IMR-90 (cell line): Measurements from ENCODE around the gene MFAP3. TPM values are rescaled to one million over a fixed set of nuclear protein-coding genes. Genes with fewer than 3 reads are reported as not detected.

Source experiments
- ATAC-seq: fragments of 200-7000 bp; cut with Tn5 transposase; 2 replicates; pipeline ENCODE4 v1.9.1; 2020; ENCODE audit warnings: low read depth, mild to moderate bottlenecking, moderate library complexity
- BruUV-seq: library from RNA; stranded (reverse); fragments of 400-500 nt; replicated peaks from 2 replicates; lab custom pipeline; 2021; lab: Mats Ljungman, UMichigan
- CTCF ChIA-PET: fragments of 300-600 bp; formaldehyde crosslinking; extraction: SDS; loops from one replicate; lab custom pipeline; 2021; ENCODE audit warnings: antibody characterized with exemption; lab: Yijun Ruan, JAX
- POLR2A ChIA-PET: fragments of 300-600 bp; sonication (Branson Sonifier 250); formaldehyde crosslinking; loops from one replicate; lab custom pipeline; 2022; ENCODE audit warnings: antibody characterized with exemption; ENCODE audit not compliant: unreplicated experiment; lab: Charles Lee
- DNase-seq: peaks from one replicate; pipeline ENCODE4 v3.0.0; 2013
- H2AFZ ChIP-seq: replicated peaks from 2 replicates; pipeline ENCODE3; 2013; ENCODE audit warnings: low read length, mild to moderate bottlenecking; ENCODE audit not compliant: poor library complexity
- H2AK5ac ChIP-seq: 2 replicates; pipeline ENCODE4 v1.6.1; 2013; ENCODE audit warnings: low read depth, low read length, inconsistent platforms
- H2AK9ac ChIP-seq: replicated peaks from 2 replicates; pipeline ENCODE3; 2013; ENCODE audit warnings: mild to moderate bottlenecking, low read depth, low read length, moderate library complexity; ENCODE audit not compliant: poor library complexity
- H2BK120ac ChIP-seq: 2 replicates; pipeline ENCODE4 v1.6.1; 2013; ENCODE audit warnings: low read depth, low read length, inconsistent platforms
- H2BK15ac ChIP-seq: 3 replicates; pipeline ENCODE4 v1.6.1; 2013; ENCODE audit warnings: low read depth, low read length, inconsistent platforms
- H2BK20ac ChIP-seq: 2 replicates; pipeline ENCODE4 v1.6.1; 2013; ENCODE audit warnings: low read depth, mild to moderate bottlenecking, inconsistent platforms, low read length, moderate library complexity
- H2BK5ac ChIP-seq: 2 replicates; pipeline ENCODE4 v1.6.1; 2013; ENCODE audit warnings: mild to moderate bottlenecking, low read depth, low read length, inconsistent platforms; ENCODE audit not compliant: poor library complexity, severe bottlenecking
- H3K14ac ChIP-seq: replicated peaks from 2 replicates; pipeline ENCODE4 v1.6.1; 2013; ENCODE audit warnings: low read depth, low read length, inconsistent platforms
- H3K18ac ChIP-seq: 2 replicates; pipeline ENCODE4 v1.6.1; 2013; ENCODE audit warnings: low read depth, low read length, control low read depth
- H3K23ac ChIP-seq: 2 replicates; pipeline ENCODE4 v1.6.1; 2013; ENCODE audit warnings: low read depth, low read length, inconsistent platforms
- H3K27ac ChIP-seq: 2 replicates; pipeline ENCODE4 v1.5.1; 2013; ENCODE audit warnings: mild to moderate bottlenecking, control low read depth, low read length; ENCODE audit not compliant: insufficient read depth
- H3K27me3 ChIP-seq: 2 replicates; pipeline ENCODE4 v1.6.1; 2013; ENCODE audit warnings: low read length; ENCODE audit not compliant: control insufficient read depth, insufficient read depth
- H3K36me3 ChIP-seq: 2 replicates; pipeline ENCODE4 v1.6.1; 2013; ENCODE audit warnings: low read length, mixed read lengths; ENCODE audit not compliant: control insufficient read depth, insufficient read depth
- H3K4ac ChIP-seq: 2 replicates; pipeline ENCODE4 v1.6.1; 2013; ENCODE audit warnings: low read depth, low read length, inconsistent platforms
- H3K4me1 ChIP-seq: 2 replicates; pipeline ENCODE4 v1.6.1; 2013; ENCODE audit warnings: low read length, mixed read lengths; ENCODE audit not compliant: control insufficient read depth, insufficient read depth
- H3K4me2 ChIP-seq: 2 replicates; pipeline ENCODE4 v1.6.1; 2013; ENCODE audit warnings: low read depth, mild to moderate bottlenecking, control low read depth, low read length, moderate library complexity
- H3K4me3 ChIP-seq: 2 replicates; pipeline ENCODE4 v1.5.1; 2013; ENCODE audit warnings: low read depth, mild to moderate bottlenecking, control low read depth, low read length, moderate library complexity; ENCODE audit not compliant: insufficient read depth
- H3K56ac ChIP-seq: 2 replicates; pipeline ENCODE4 v1.6.1; 2013; ENCODE audit warnings: low read length, inconsistent platforms; ENCODE audit not compliant: insufficient read depth; ENCODE audit errors: extremely low read depth
- H3K79me1 ChIP-seq, 2 experiments: 2 replicates each; pipeline ENCODE4 v1.6.1; 2013; ENCODE audit warnings: low read length in 2 of 2, inconsistent platforms in 1 of 2, low read depth in 1 of 2
- H3K9ac ChIP-seq: 2 replicates; pipeline ENCODE4 v1.6.1; 2013; ENCODE audit warnings: low read depth, low read length, control low read depth
- H3K9me1 ChIP-seq: 2 replicates; pipeline ENCODE4 v1.6.1; 2013; ENCODE audit warnings: low read length, inconsistent platforms; ENCODE audit not compliant: insufficient read depth
- H3K9me3 ChIP-seq: 2 replicates; pipeline ENCODE4 v1.6.1; 2013; ENCODE audit warnings: low read length; ENCODE audit not compliant: control insufficient read depth, insufficient read depth
- H4K20me1 ChIP-seq: 2 replicates; pipeline ENCODE4 v1.6.1; 2013; ENCODE audit warnings: low read length, inconsistent platforms; ENCODE audit not compliant: insufficient read depth
- H4K5ac ChIP-seq: 2 replicates; pipeline ENCODE4 v1.6.1; 2013; ENCODE audit warnings: mild to moderate bottlenecking, low read depth, low read length, control low read depth
- H4K8ac ChIP-seq, 2 experiments: 2 replicates each; pipeline ENCODE4 v1.6.1; 2013; ENCODE audit warnings: low read depth in 2 of 2, low read length in 2 of 2, control low read depth in 1 of 2, inconsistent platforms in 1 of 2
- H4K91ac ChIP-seq: 2 replicates; pipeline ENCODE4 v1.6.1; 2013; ENCODE audit warnings: low read depth, low read length, inconsistent platforms; ENCODE audit not compliant: insufficient read depth
- BHLHE40 ChIP-seq: fragments of 150-350 bp; IDR thresholded peaks from 2 replicates; pipeline ENCODE4 v1.6.1; 2016; ENCODE audit warnings: mild to moderate bottlenecking, low read depth, low read length
- CEBPB ChIP-seq: IDR thresholded peaks from 2 replicates; pipeline ENCODE4 v1.6.1; 2012; ENCODE audit warnings: low read depth, low read length, improper control_type of control experiment
- CHD1 ChIP-seq: IDR thresholded peaks from 2 replicates; pipeline ENCODE4 v1.6.1; 2012; ENCODE audit warnings: low read depth, low read length, improper control_type of control experiment
- ELK1 ChIP-seq: fragments of 150-350 bp; IDR thresholded peaks from 2 replicates; pipeline ENCODE4 v1.6.1; 2016; ENCODE audit warnings: low read depth, mild to moderate bottlenecking, low read length, moderate library complexity, borderline replicate concordance
- MAFK ChIP-seq: IDR thresholded peaks from 2 replicates; pipeline ENCODE4 v1.6.1; 2012; ENCODE audit warnings: low read depth, low read length, improper control_type of control experiment
- MAZ ChIP-seq: IDR thresholded peaks from 2 replicates; pipeline ENCODE4 v1.6.1; 2012; ENCODE audit warnings: low read depth, mild to moderate bottlenecking, low read length, improper control_type of control experiment, moderate library complexity, borderline replicate concordance
- MXI1 ChIP-seq: IDR thresholded peaks from 2 replicates; pipeline ENCODE4 v1.6.1; 2012; ENCODE audit warnings: low read depth, mild to moderate bottlenecking, low read length, moderate library complexity, borderline replicate concordance
- NFE2L2 ChIP-seq: fragments of 150-350 bp; IDR thresholded peaks from 2 replicates; pipeline ENCODE4 v1.6.1; 2016; ENCODE audit warnings: low read depth, mild to moderate bottlenecking, low read length
- POLR2A ChIP-seq: IDR thresholded peaks from 2 replicates; pipeline ENCODE4 v1.6.1; 2012; ENCODE audit warnings: mild to moderate bottlenecking, low read depth, low read length
- RCOR1 ChIP-seq: IDR thresholded peaks from 2 replicates; pipeline ENCODE4 v1.6.1; 2012; ENCODE audit warnings: mild to moderate bottlenecking, low read length, improper control_type of control experiment; ENCODE audit not compliant: insufficient replicate concordance
- RFX5 ChIP-seq: IDR thresholded peaks from 2 replicates; pipeline ENCODE4 v1.8.0; 2012; ENCODE audit warnings: low read depth, mild to moderate bottlenecking, low read length, moderate library complexity
- SMC3 ChIP-seq: fragments of 150-350 bp; IDR thresholded peaks from 2 replicates; pipeline ENCODE4 v1.6.1; 2016; ENCODE audit warnings: low read depth, mild to moderate bottlenecking, antibody characterized with exemption, low read length, moderate library complexity
- USF2 ChIP-seq: fragments of 150-350 bp; IDR thresholded peaks from 2 replicates; pipeline ENCODE4 v1.6.1; 2017; ENCODE audit warnings: mild to moderate bottlenecking, antibody characterized with exemption, low read length, low read depth
- WGBS, 2 experiments: methylation state at CpG; one replicate each; pipeline versions ENCODE4 v1.1.5 to v1.1.7; 2013; ENCODE audit warnings: missing lambda C conversion rate in 2 of 2; ENCODE audit not compliant: insufficient read length in 1 of 2; ENCODE audit errors: extremely low coverage in 2 of 2; 5-methylcytosine and 5-hydroxymethylcytosine counted together
- dilution Hi-C: fragments of 300-500 bp; cut with HindIII; formaldehyde crosslinking; loops from one replicate; pipeline ENCODE4 v1.14.3; 2018; ENCODE audit warnings: low sequenced_read_pairs; ENCODE audit not compliant: unreplicated experiment
- in situ Hi-C: fragments of 300-500 bp; cut with MboI; formaldehyde crosslinking; loops from 3 replicates; pipeline ENCODE4 v1.14.3; 2019; ENCODE audit warnings: low sequenced_read_pairs, inconsistent platforms, mixed read lengths
- intact Hi-C: fragments of 100-400 bp; cut with micrococcal nuclease; formaldehyde crosslinking; loops from 2 replicates; pipeline ENCODE4 v1.10.0; 2022
- polyA plus RNA-seq, 3 experiments: library from polyadenylated mRNA; depleted of rRNA; stranded (reverse); fragments of >200 nt; gene quantifications; 2 replicates each; pipeline ENCODE4 v1.2.3, GENCODE V29; 2012; ENCODE audit warnings: low replicate concordance in 1 of 3
- total RNA-seq: library from RNA; depleted of rRNA; stranded (reverse); fragments of >200 nt; gene quantifications from 2 replicates; pipeline ENCODE4 v1.2.3, GENCODE V29; 2012

MFAP3 gene
- total and polyA plus RNA-seq, 2 of the 4 experiments (the other 2 are of a cell fraction) = 15.2 to 67.0 TPM

GRCh38 chr5:154010660-154011059 is 28.1 kb upstream of the MFAP3 start:
- Histone ChIP-seq H2AK9ac (no peak overlapping the region), H2BK5ac (no peak overlapping the region), H4K20me1 (no peaks in the 10 kb centered on the region), H2BK120ac (no peak overlapping the region), H2BK20ac (no peak overlapping the region), H3K27ac (no peak overlapping the region), H4K91ac (no peak overlapping the region), H3K4me3 (no peak overlapping the region), H3K4ac (no peak overlapping the region), H4K5ac (no peak overlapping the region), H2AK5ac (no peak overlapping the region), H2BK15ac (no peak overlapping the region), H3K23ac (no peak overlapping the region), H3K9me1 (no peaks in the 10 kb centered on the region), H3K27me3 (no peaks in the 10 kb centered on the region), H2AFZ (no peak overlapping the region), H3K36me3 (peaks cover 7% of the 10 kb centered on the region; the same call in 1 of the 2 replicates), H3K9ac (no peak overlapping the region), H3K18ac (no peak overlapping the region), H4K8ac (no peak overlapping the region), H3K79me1 (no peaks in the 10 kb centered on the region; a peak in 1 of 4 replicates), H3K4me2 (no peak overlapping the region), H3K56ac (no peak overlapping the region), H3K9me3 (no peaks in the 10 kb centered on the region), H3K4me1 (no peaks in the 10 kb centered on the region), H3K14ac (no peak overlapping the region)
- DNase-seq (no peak), ATAC-seq (no peak)
- no TSS peak for BruUV-seq
- in situ Hi-C loops (no loop called here), dilution Hi-C loops (no loop called here), intact Hi-C loops (no loop called here)
- 100% methylated on average over 1 of the region's 3 CpGs; no CpG with 5 or more reads in 1 of the 2 experiments for WGBS, 2 experiments
- POLR2A ChIA-PET = no interaction called here
- TF ChIP-seq SMC3 = no peak
- TF ChIP-seq USF2 = no peak
- TF ChIP-seq MXI1 = no peak
- TF ChIP-seq MAFK = no peak
- TF ChIP-seq RFX5 = no peak
- no peak for TF ChIP-seq RCOR1
- TF ChIP-seq POLR2A = no peak
- no peak for TF ChIP-seq CEBPB
- TF ChIP-seq BHLHE40 = no peak
- TF ChIP-seq ELK1 = no peak
- no peak for TF ChIP-seq MAZ
- TF ChIP-seq NFE2L2 = no peak
- no peak for TF ChIP-seq CHD1
- CTCF ChIA-PET = no interaction called here
